ENCODE results near the gene OSTF1. TPM values are rescaled to one million over a fixed set of nuclear protein-coding genes. Genes with fewer than 3 reads are reported as not detected.

Gene OSTF1
- total RNA-seq, 1 experiment from 2014 or later, result 58.4 TPM

- TF ChIP-seq CTCF (conservative IDR thresholded peaks at IDR 0.05), result no peak
- no peak for TF ChIP-seq EZH2 (IDR thresholded peaks at IDR 0.05; ENCODE audit: low read depth)
- H3K4me1 ChIP-seq (replicated peaks; ENCODE audit: insufficient read depth), result no peaks in the 10 kb centered on the region
- BruUV-seq (replicated peaks), result no TSS peak
These were observed 68.5 kb downstream of the OSTF1 start for GRCh38 chr9:75156858-75157257.

GRCh38 chr9:75161116-75161857 is 73.0 kb downstream of the OSTF1 start:
- intact Hi-C loops (cut with micrococcal nuclease; ENCODE audit: unreplicated experiment), result no loop called here
- CTCF ChIA-PET, result no interaction called here

More at GRCh38 chr9:75156858-75157257, 68.5 kb downstream of the OSTF1 start:
- ChIA-PET POLR2A (ENCODE audit: unreplicated experiment) (no interaction called here), CTCF (interaction anchor here (0.6 kb wide), 1 partner anchor 1145 kb away, joined by 7 read pairs; no protein-coding TSS in a partner anchor)
- H3K36me3 ChIP-seq (ENCODE audit: low read depth), result no peaks in the 10 kb centered on the region
- H3K9me3 ChIP-seq (ENCODE audit: insufficient read depth, low read depth), result no peaks in the 10 kb centered on the region
- H3K4me2 ChIP-seq, result no peak overlapping the region
- H2AFZ ChIP-seq, result no peak overlapping the region
- no peaks in the 10 kb centered on the region for H3K27me3 ChIP-seq (ENCODE audit: insufficient read depth, low read depth)
- no peaks in the 10 kb centered on the region for H3K79me2 ChIP-seq (ENCODE audit: low read depth)
- DNase-seq, result no peak
- intact Hi-C loops (cut with micrococcal nuclease; ENCODE audit: unreplicated experiment), result no loop called here
- no peaks in the 10 kb centered on the region for H4K20me1 ChIP-seq (ENCODE audit: insufficient read depth)
- H3K27ac ChIP-seq, result no peak overlapping the region
- no peaks in the 10 kb centered on the region for H3K9me2 ChIP-seq (ENCODE audit: insufficient read depth)
- H3K4me3 ChIP-seq, result no peak overlapping the region
- no peaks in the 10 kb centered on the region for H3F3A ChIP-seq (ENCODE audit: insufficient read depth, low read depth)

GRCh38 chr9:75163764-75164163 is 75.5 kb downstream of the OSTF1 start:
- no peaks in the 10 kb centered on the region for H3K36me3 ChIP-seq (ENCODE audit: low read depth)
- no peak overlapping the region for H3K4me2 ChIP-seq
- intact Hi-C loops (cut with micrococcal nuclease; ENCODE audit: unreplicated experiment), result no loop called here
- no peaks in the 10 kb centered on the region for H3K79me2 ChIP-seq (ENCODE audit: low read depth)
- no peak overlapping the region for H3K4me3 ChIP-seq
- ChIA-PET CTCF (interaction anchor here (0.6 kb wide), 1 partner anchor 58 kb away, joined by 4 read pairs; no protein-coding TSS in a partner anchor), POLR2A (ENCODE audit: unreplicated experiment) (no interaction called here)
- H3F3A ChIP-seq (ENCODE audit: insufficient read depth, low read depth), result no peaks in the 10 kb centered on the region
- no peaks in the 10 kb centered on the region for H3K27me3 ChIP-seq (ENCODE audit: insufficient read depth, low read depth)
- DNase-seq, result no peak
- TF ChIP-seq CTCF (conservative IDR thresholded peaks at IDR 0.05), result no peak
- TF ChIP-seq EZH2 (IDR thresholded peaks at IDR 0.05; ENCODE audit: low read depth), result no peak
- H3K9me3 ChIP-seq (ENCODE audit: insufficient read depth, low read depth), result peaks cover 7% of the 10 kb centered on the region
- no peak overlapping the region for H2AFZ ChIP-seq
- no peaks in the 10 kb centered on the region; the same call in 1 of the 2 replicates for H3K9me2 ChIP-seq (ENCODE audit: insufficient read depth)
- H3K27ac ChIP-seq, result no peak overlapping the region
- H3K4me1 ChIP-seq (replicated peaks; ENCODE audit: insufficient read depth), result peaks cover 14% of the 10 kb centered on the region
- H4K20me1 ChIP-seq (ENCODE audit: insufficient read depth), result no peaks in the 10 kb centered on the region
- no TSS peak for BruUV-seq (replicated peaks)

More at GRCh38 chr9:75161116-75161857, 73.0 kb downstream of the OSTF1 start:
- TF ChIP-seq EZH2 (IDR thresholded peaks at IDR 0.05; ENCODE audit: low read depth) (no peak), CTCF (conservative IDR thresholded peaks at IDR 0.05) (no peak)
- no TSS peak for BruUV-seq (replicated peaks)
- POLR2A ChIA-PET (ENCODE audit: unreplicated experiment), result no interaction called here
- H3F3A ChIP-seq (ENCODE audit: insufficient read depth, low read depth), result no peaks in the 10 kb centered on the region
- no peak for DNase-seq
- peaks cover 2% of the 10 kb centered on the region; the same call in 1 of the 2 replicates for H3K9me3 ChIP-seq (ENCODE audit: insufficient read depth, low read depth)
- H3K9me2 ChIP-seq (ENCODE audit: insufficient read depth), result no peaks in the 10 kb centered on the region; the same call in 1 of the 2 replicates
- H3K27ac ChIP-seq, result no peak overlapping the region
- no peaks in the 10 kb centered on the region for H3K79me2 ChIP-seq (ENCODE audit: low read depth)
- H3K4me3 ChIP-seq, result no peak overlapping the region
- H2AFZ ChIP-seq, result no peak overlapping the region
- no peaks in the 10 kb centered on the region for H3K4me1 ChIP-seq (replicated peaks; ENCODE audit: insufficient read depth)
- no peaks in the 10 kb centered on the region for H3K27me3 ChIP-seq (ENCODE audit: insufficient read depth, low read depth)
- H3K4me2 ChIP-seq, result no peak overlapping the region
- H4K20me1 ChIP-seq (ENCODE audit: insufficient read depth), result no peaks in the 10 kb centered on the region
- no peaks in the 10 kb centered on the region for H3K36me3 ChIP-seq (ENCODE audit: low read depth)
